Panc1 (cell line): Measurements from ENCODE around the gene SARDH. TPM values are rescaled to one million over a fixed set of nuclear protein-coding genes. Genes with fewer than 3 reads are reported as not detected.

Experiments
- ATAC-seq: fragments of 200-7000 bp; cut with Tn5 transposase; 2 replicates; pipeline ENCODE4 v1.9.1; 2020; ENCODE audit warnings: mild to moderate bottlenecking, moderate library complexity
- BruUV-seq: library from RNA; stranded (reverse); fragments of 400-500 nt; replicated peaks from 2 replicates; lab custom pipeline; 2021; lab: Mats Ljungman, UMichigan
- CTCF ChIA-PET: fragments of 300-600 bp; sonication (Branson Sonifier 250); formaldehyde crosslinking; loops from one replicate; lab custom pipeline; 2022; ENCODE audit warnings: antibody characterized with exemption; lab: Charles Lee
- POLR2A ChIA-PET: fragments of 300-600 bp; sonication (Branson Sonifier 250); formaldehyde crosslinking; loops from one replicate; lab custom pipeline; 2022; ENCODE audit warnings: antibody characterized with exemption; lab: Charles Lee
- DNase-seq: peaks from one replicate; pipeline ENCODE4 v3.0.0-alpha.2; 2010; ENCODE audit warnings: low read depth, low spot score
- H3K27ac ChIP-seq: 2 replicates; pipeline ENCODE4 v1.5.1; 2011; ENCODE audit warnings: mild to moderate bottlenecking, low read length, inconsistent platforms
- H3K27me3 ChIP-seq: fragments of 200-500 bp; sonication (Bioruptor generic); 2 replicates; pipeline ENCODE4 v1.6.0; 2014; ENCODE audit warnings: low read length, inconsistent platforms; ENCODE audit not compliant: control insufficient read depth, insufficient read depth
- H3K36me3 ChIP-seq: fragments of 200-500 bp; sonication (Bioruptor generic); 2 replicates; pipeline ENCODE4 v1.5.1; 2014; ENCODE audit warnings: inconsistent platforms, mild to moderate bottlenecking, low read length, moderate library complexity; ENCODE audit not compliant: control insufficient read depth, insufficient read depth
- H3K4me1 ChIP-seq: 2 replicates; pipeline ENCODE4 v1.5.1; 2011; ENCODE audit warnings: inconsistent platforms, mild to moderate bottlenecking, low read length, moderate library complexity; ENCODE audit not compliant: control insufficient read depth, insufficient read depth
- H3K4me3 ChIP-seq, 2 experiments: 2 replicates each; pipeline ENCODE4 v1.5.1; 2011 to 2012; ENCODE audit warnings: low read depth in 2 of 2, low read length in 2 of 2, mild to moderate bottlenecking in 2 of 2, inconsistent platforms in 1 of 2, moderate library complexity in 1 of 2
- H3K9me3 ChIP-seq: fragments of 200-500 bp; sonication (Bioruptor generic); 2 replicates; pipeline ENCODE4 v1.5.1; 2014; ENCODE audit warnings: low read depth, mild to moderate bottlenecking, inconsistent platforms, low read length, moderate library complexity; ENCODE audit not compliant: control insufficient read depth, insufficient read depth
- POLR2AphosphoS5 ChIP-seq: IDR thresholded peaks from 2 replicates; pipeline ENCODE4 v1.6.1; 2012; ENCODE audit warnings: mild to moderate bottlenecking, low read depth, low read length, moderate library complexity
- REST ChIP-seq, 2 experiments: IDR thresholded peaks; 2 replicates each; pipeline ENCODE4 v1.6.1; 2011 to 2012; ENCODE audit warnings: low read depth in 2 of 2, control low read depth in 1 of 2, low read length in 1 of 2, mild to moderate bottlenecking in 1 of 2, moderate library complexity in 1 of 2; ENCODE audit not compliant: insufficient read depth in 1 of 2
- SIN3A ChIP-seq: IDR thresholded peaks from 2 replicates; pipeline ENCODE4 v1.6.1; 2012; ENCODE audit warnings: low read depth, mild to moderate bottlenecking, low read length, moderate library complexity, borderline replicate concordance; ENCODE audit not compliant: insufficient read depth
- TCF7L2 ChIP-seq: IDR thresholded peaks from 2 replicates; pipeline ENCODE4 v1.6.1; 2011; ENCODE audit warnings: mild to moderate bottlenecking, low read depth, low read length, inconsistent platforms
- in situ Hi-C: cut with HindIII; loops from 2 replicates; pipeline ENCODE4 v1.10.0; 2016; ENCODE audit warnings: low sequenced_read_pairs, low pct_unique_long_range_greater_than_20kb
- intact Hi-C: fragments of 100-400 bp; cut with micrococcal nuclease; formaldehyde crosslinking; loops from one replicate; pipeline ENCODE4 v1.10.0; 2022; ENCODE audit not compliant: unreplicated experiment
- total RNA-seq: library from RNA; stranded (reverse); gene quantifications from one replicate; pipeline ENCODE4 v1.2.1, GENCODE V29; 2021; ENCODE audit not compliant: unreplicated experiment
- TF ChIP-seq, protein P1 (sequence below): fragments of 450-650 bp; IDR thresholded peaks from 2 replicates; pipeline ENCODE4 v1.5.1; 2017; ENCODE audit warnings: mild to moderate bottlenecking

Gene SARDH
- total RNA-seq, 1 experiment from 2014 or later = 0.13 TPM

DNA sequence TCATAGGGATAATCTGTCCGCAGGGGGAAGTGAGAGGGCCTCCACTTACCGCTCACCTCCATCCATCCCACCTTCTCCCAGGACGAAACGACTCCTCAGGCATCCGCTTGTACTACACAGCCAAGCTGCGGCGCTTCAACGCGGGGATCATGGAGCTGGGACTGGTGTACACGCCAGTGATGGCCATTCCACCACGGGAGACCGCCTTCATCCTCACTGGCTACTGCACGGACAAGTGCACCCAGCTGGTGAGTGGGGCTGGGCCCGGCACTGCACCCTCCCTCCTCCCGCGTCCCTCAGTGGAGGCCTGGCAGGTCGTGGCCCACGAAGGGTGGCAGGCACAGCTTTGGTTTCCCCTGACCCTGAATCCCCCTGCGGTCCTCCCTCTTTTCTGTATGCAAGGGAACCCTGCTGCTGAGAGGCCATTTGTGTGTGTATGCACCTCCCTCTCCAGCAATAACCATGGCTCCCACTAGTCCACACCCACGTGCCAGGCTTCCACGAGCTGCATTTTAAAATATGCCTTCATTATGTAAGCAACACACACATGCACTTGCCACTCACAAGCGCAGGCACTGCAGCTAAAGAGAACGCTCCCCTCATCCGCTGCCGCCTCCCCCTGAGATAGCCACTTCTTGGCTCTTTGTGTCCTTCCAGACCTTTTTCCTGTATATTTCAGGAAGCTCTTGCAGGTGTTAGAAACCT, 90.2 kb downstream of the SARDH start:
- ATAC-seq = no peak
- POLR2A ChIA-PET = no interaction called here
- Histone ChIP-seq H3K4me3 (no peak overlapping the region), H3K36me3 (no peaks in the 10 kb centered on the region), H3K27me3 (no peaks in the 10 kb centered on the region; the same call in 1 of the 2 replicates), H3K4me1 (no peaks in the 10 kb centered on the region), H3K27ac (no peak overlapping the region), H3K9me3 (no peaks in the 10 kb centered on the region)
- DNase-seq = no peak
- BruUV-seq = no TSS peak
- in situ Hi-C loops (no loop called here), intact Hi-C loops (no loop called here)
- CTCF ChIA-PET = no interaction called here
- TF ChIP-seq, protein P1, sequence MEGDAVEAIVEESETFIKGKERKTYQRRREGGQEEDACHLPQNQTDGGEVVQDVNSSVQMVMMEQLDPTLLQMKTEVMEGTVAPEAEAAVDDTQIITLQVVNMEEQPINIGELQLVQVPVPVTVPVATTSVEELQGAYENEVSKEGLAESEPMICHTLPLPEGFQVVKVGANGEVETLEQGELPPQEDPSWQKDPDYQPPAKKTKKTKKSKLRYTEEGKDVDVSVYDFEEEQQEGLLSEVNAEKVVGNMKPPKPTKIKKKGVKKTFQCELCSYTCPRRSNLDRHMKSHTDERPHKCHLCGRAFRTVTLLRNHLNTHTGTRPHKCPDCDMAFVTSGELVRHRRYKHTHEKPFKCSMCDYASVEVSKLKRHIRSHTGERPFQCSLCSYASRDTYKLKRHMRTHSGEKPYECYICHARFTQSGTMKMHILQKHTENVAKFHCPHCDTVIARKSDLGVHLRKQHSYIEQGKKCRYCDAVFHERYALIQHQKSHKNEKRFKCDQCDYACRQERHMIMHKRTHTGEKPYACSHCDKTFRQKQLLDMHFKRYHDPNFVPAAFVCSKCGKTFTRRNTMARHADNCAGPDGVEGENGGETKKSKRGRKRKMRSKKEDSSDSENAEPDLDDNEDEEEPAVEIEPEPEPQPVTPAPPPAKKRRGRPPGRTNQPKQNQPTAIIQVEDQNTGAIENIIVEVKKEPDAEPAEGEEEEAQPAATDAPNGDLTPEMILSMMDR = no peak
- no peak for TF ChIP-seq REST (IDR thresholded peaks at IDR 0.05; ENCODE audit: insufficient read depth in 1 of 2, low read depth in 2 of 2, low read length in 1 of 2)
- TF ChIP-seq POLR2AphosphoS5 = no peak
- TF ChIP-seq TCF7L2 = no peak
- TF ChIP-seq SIN3A = no peak

DNA sequence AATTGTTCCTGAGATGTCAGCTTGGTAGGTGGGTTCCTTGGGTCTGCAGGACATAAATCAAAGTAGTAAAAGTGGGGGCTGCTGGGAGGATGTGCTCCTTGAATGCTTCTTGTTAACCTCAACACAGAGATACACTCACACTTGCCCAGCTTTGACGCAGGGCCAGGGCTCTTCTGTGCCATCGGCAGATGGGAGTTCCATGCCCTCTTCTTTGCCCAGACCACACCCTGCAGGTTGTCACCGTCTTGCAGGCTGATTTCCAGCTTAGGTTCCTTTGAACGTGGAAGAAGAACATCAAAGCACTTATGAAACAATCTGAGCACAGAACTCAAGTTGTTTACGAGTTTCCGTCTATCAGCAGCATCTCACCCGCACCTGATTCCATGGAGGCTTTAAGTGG, 91.0 kb downstream of the SARDH start:
- CTCF ChIA-PET = no interaction called here
- Histone ChIP-seq H3K27me3 (no peaks in the 10 kb centered on the region; the same call in 1 of the 2 replicates), H3K27ac (no peak overlapping the region), H3K4me1 (no peaks in the 10 kb centered on the region), H3K4me3 (no peak overlapping the region), H3K9me3 (no peaks in the 10 kb centered on the region), H3K36me3 (no peaks in the 10 kb centered on the region)
- in situ Hi-C loops = no loop called here
- POLR2A ChIA-PET = no interaction called here
- intact Hi-C loops = no loop called here
- TF ChIP-seq SIN3A = no peak
- TF ChIP-seq POLR2AphosphoS5 = no peak
- no peak for TF ChIP-seq REST (IDR thresholded peaks at IDR 0.05; ENCODE audit: insufficient read depth in 1 of 2, low read depth in 2 of 2, low read length in 1 of 2)
- TF ChIP-seq, protein P1 = no peak
- no peak for TF ChIP-seq TCF7L2
- no peak for ATAC-seq
- DNase-seq = no peak
- no TSS peak for BruUV-seq
